Keratinocyte (primary cell): Measurements from ENCODE around the gene PRSS16. TPM values are rescaled to one million over a fixed set of nuclear protein-coding genes. Genes with fewer than 3 reads are reported as not detected.

Experiments used
- DNase-seq: peaks from one replicate; pipeline ENCODE4 v3.0.0-alpha.2; 2011; ENCODE audit warnings: low read depth, missing footprints, low spot score
- FAIRE-seq: peaks from 2 replicates; lab custom pipeline; 2011; peaks lifted over from hg19 to GRCh38; lab: Jason Lieb, UNC
- H2AFZ ChIP-seq: 2 replicates; pipeline ENCODE4 v1.6.0; 2012; ENCODE audit warnings: low read length, control low read depth, inconsistent platforms; ENCODE audit not compliant: control insufficient read depth
- H3K27ac ChIP-seq: 2 replicates; pipeline ENCODE4 v1.5.1; 2011; ENCODE audit warnings: low read length; ENCODE audit not compliant: control insufficient read depth, insufficient read depth
- H3K27me3 ChIP-seq: 3 replicates; pipeline ENCODE4 v1.6.0; 2011; ENCODE audit warnings: low read length; ENCODE audit not compliant: control insufficient read depth, insufficient read depth; ENCODE audit errors: extremely low read depth
- H3K36me3 ChIP-seq, 2 experiments: 2 replicates in 1 of 2; 3 replicates in 1 of 2; pipeline ENCODE4 v1.5.1; 2011; ENCODE audit warnings: low read length in 2 of 2, mild to moderate bottlenecking in 1 of 2; ENCODE audit not compliant: control insufficient read depth in 2 of 2, insufficient read depth in 2 of 2; ENCODE audit errors: extremely low read depth in 1 of 2
- H3K4me1 ChIP-seq: 3 replicates; pipeline ENCODE4 v1.5.1; 2011; ENCODE audit warnings: low read length; ENCODE audit not compliant: control insufficient read depth, insufficient read depth; ENCODE audit errors: extremely low read depth
- H3K4me2 ChIP-seq: 3 replicates; pipeline ENCODE4 v1.6.0; 2011; ENCODE audit warnings: low read depth, low read length; ENCODE audit not compliant: control insufficient read depth, insufficient read depth; ENCODE audit errors: extremely low read depth
- H3K4me3 ChIP-seq, 3 experiments: fragments of 200-600 bp in 1 of 3; sonication (generic) in 1 of 3; 2 replicates in 2 of 3; 3 replicates in 1 of 3; pipeline ENCODE4 v1.5.1; 2011 to 2016; ENCODE audit warnings: low read length in 3 of 3, mild to moderate bottlenecking in 3 of 3, control low read depth in 2 of 3, inconsistent platforms in 1 of 3, low read depth in 1 of 3, mixed read lengths in 1 of 3, mixed run types in 1 of 3, moderate library complexity in 1 of 3; ENCODE audit not compliant: control insufficient read depth in 2 of 3, insufficient read depth in 2 of 3; ENCODE audit errors: extremely low read depth in 1 of 3
- H3K79me2 ChIP-seq: 2 replicates; pipeline ENCODE4 v1.6.0; 2012; ENCODE audit warnings: low read length; ENCODE audit not compliant: control insufficient read depth, insufficient read depth
- H3K9ac ChIP-seq: 3 replicates; pipeline ENCODE4 v1.6.0; 2011; ENCODE audit warnings: low read length; ENCODE audit not compliant: control insufficient read depth, insufficient read depth; ENCODE audit errors: extremely low read depth
- H3K9me1 ChIP-seq: 3 replicates; pipeline ENCODE4 v1.6.0; 2011; ENCODE audit warnings: low read length; ENCODE audit not compliant: control insufficient read depth, insufficient read depth; ENCODE audit errors: extremely low read depth
- H3K9me3 ChIP-seq: 2 replicates; pipeline ENCODE4 v1.5.1; 2012; ENCODE audit warnings: low read depth, low read length; ENCODE audit not compliant: control insufficient read depth
- H4K20me1 ChIP-seq: 3 replicates; pipeline ENCODE4 v1.6.0; 2011; ENCODE audit warnings: low read length; ENCODE audit not compliant: control insufficient read depth, insufficient read depth; ENCODE audit errors: extremely low read depth
- EZH2 ChIP-seq: IDR thresholded peaks from one replicate; pipeline ENCODE4 v1.6.1; 2012; ENCODE audit warnings: inconsistent platforms, mild to moderate bottlenecking, low read length, moderate library complexity
- dilution Hi-C: fragments of 300-500 bp; cut with MboI; formaldehyde crosslinking; loops from one replicate; pipeline ENCODE4 v1.7.0; 2020; ENCODE audit warnings: low sequenced_read_pairs; ENCODE audit not compliant: extremely low pct_ligation_motif_present
- polyA plus RNA-seq, 5 experiments: library from polyadenylated mRNA; depleted of rRNA in 3 of 5; stranded (reverse) in 3 of 5; stranded (forward) in 1 of 5; unstranded in 1 of 5; fragments of >200 nt; gene quantifications; 1 replicate in 1 of 5; 2 replicates in 3 of 5; 3 replicates in 1 of 5; pipeline versions ENCODE4 v1.2.1 to v1.2.3, GENCODE V29; 2011 to 2012; ENCODE audit warnings: missing spikeins in 2 of 5, low read depth in 1 of 5, low replicate concordance in 1 of 5
- TF ChIP-seq, protein P1 (sequence below), 3 experiments: IDR thresholded peaks in 1 of 3; conservative IDR thresholded peaks in 1 of 3; optimal IDR thresholded peaks in 1 of 3; 2 replicates in 2 of 3; 3 replicates in 1 of 3; pipeline versions ENCODE3 to v1.5.1; 2011; ENCODE audit warnings: low read length in 3 of 3, mild to moderate bottlenecking in 3 of 3, moderate library complexity in 2 of 3, control low read depth in 1 of 3, inconsistent platforms in 1 of 3; ENCODE audit not compliant: insufficient read depth in 2 of 3; ENCODE audit errors: extremely low read depth in 1 of 3

The PRSS16 gene
- polyA plus RNA-seq, 1 donor (not counting 4 experiments of a cell fraction or from before 2014, with no cell fraction given) = 8.9 TPM

DNA sequence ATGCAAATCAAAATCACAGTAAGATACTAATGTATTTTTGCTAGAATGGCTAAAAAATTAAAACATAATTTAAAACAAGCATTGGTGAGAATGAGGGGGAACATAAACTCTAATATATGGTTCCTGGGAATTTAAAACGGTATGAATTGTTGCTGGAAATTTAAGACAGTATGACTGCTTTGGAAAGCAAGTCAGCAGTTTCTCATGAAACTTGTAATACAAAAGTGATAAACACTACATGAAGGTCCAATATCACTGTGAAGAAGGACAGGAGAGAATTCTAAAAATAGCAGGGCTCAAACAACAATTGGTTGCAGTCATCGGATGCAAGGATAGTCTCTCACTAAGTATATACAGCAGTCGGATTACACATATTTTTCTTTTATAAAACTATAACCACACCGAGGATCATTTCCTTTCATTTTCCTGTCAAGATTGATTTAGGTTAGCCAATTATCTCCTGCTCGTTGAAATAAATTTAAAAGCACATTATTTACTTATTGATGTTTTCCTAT lies 18.5 kb upstream of the PRSS16 start:
- no peaks in the 10 kb centered on the region for H3K9me3 ChIP-seq
- H3K9me1 ChIP-seq = no peaks in the 10 kb centered on the region
- no peaks in the 10 kb centered on the region for H3K27me3 ChIP-seq
- dilution Hi-C loops = no loop called here
- FAIRE-seq (no peak), DNase-seq (no peak)
- H3K9ac ChIP-seq = no peak overlapping the region
- TF ChIP-seq, protein P1, sequence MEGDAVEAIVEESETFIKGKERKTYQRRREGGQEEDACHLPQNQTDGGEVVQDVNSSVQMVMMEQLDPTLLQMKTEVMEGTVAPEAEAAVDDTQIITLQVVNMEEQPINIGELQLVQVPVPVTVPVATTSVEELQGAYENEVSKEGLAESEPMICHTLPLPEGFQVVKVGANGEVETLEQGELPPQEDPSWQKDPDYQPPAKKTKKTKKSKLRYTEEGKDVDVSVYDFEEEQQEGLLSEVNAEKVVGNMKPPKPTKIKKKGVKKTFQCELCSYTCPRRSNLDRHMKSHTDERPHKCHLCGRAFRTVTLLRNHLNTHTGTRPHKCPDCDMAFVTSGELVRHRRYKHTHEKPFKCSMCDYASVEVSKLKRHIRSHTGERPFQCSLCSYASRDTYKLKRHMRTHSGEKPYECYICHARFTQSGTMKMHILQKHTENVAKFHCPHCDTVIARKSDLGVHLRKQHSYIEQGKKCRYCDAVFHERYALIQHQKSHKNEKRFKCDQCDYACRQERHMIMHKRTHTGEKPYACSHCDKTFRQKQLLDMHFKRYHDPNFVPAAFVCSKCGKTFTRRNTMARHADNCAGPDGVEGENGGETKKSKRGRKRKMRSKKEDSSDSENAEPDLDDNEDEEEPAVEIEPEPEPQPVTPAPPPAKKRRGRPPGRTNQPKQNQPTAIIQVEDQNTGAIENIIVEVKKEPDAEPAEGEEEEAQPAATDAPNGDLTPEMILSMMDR (optimal IDR thresholded peaks at IDR 0.05 in 1 of 3, IDR thresholded peaks at IDR 0.05 in 1 of 3, conservative IDR thresholded peaks at IDR 0.05 in 1 of 3; ENCODE audit: extremely low read depth in 1 of 3, insufficient read depth in 2 of 3, low read length in 3 of 3) = no peak
- TF ChIP-seq EZH2 = no peak
- H2AFZ ChIP-seq = peak overlapping the region; percentile 37
- H3K27ac ChIP-seq = no peak overlapping the region
- H4K20me1 ChIP-seq = no peaks in the 10 kb centered on the region
- H3K79me2 ChIP-seq = no peaks in the 10 kb centered on the region
- H3K4me2 ChIP-seq = peak overlapping the region; percentile 60
- H3K4me3 ChIP-seq = peak overlapping the region in 1 of 3 experiments; percentile 29
- peaks cover 2% of the 10 kb centered on the region for H3K4me1 ChIP-seq
- H3K36me3 ChIP-seq = no peaks in the 10 kb centered on the region

DNA sequence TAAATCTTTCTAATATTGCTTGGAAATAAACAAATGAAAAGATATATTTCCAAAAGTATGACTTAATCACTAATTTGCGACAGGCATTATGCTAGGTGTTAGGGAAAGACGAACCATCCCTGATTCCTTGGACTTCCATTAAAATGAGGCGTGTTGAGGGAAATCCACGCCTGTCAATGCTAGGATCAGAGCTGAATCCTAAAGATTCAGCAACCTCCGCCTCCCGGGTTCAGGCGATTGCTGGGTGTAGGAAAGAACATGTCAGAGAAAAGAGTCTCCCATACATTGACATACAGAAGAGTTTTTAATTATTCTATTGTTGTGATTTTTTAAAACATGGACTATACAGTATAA lies 16.8 kb upstream of the PRSS16 start:
- no peaks in the 10 kb centered on the region for H3K9me1 ChIP-seq
- H3K79me2 ChIP-seq = no peaks in the 10 kb centered on the region
- no peaks in the 10 kb centered on the region for H4K20me1 ChIP-seq
- TF ChIP-seq EZH2 = no peak
- TF ChIP-seq, protein P1 (optimal IDR thresholded peaks at IDR 0.05 in 1 of 3, IDR thresholded peaks at IDR 0.05 in 1 of 3, conservative IDR thresholded peaks at IDR 0.05 in 1 of 3; ENCODE audit: extremely low read depth in 1 of 3, insufficient read depth in 2 of 3, low read length in 3 of 3) = no peak
- dilution Hi-C loops = no loop called here
- H3K9me3 ChIP-seq = no peaks in the 10 kb centered on the region
- H3K4me3 ChIP-seq = peak overlapping the region; percentile 31 to 61 (median 39)
- peak overlapping the region; percentile 76 for H3K4me2 ChIP-seq
- DNase-seq (no peak), FAIRE-seq (no peak)
- peak overlapping the region; percentile 51 for H2AFZ ChIP-seq
- no peaks in the 10 kb centered on the region for H3K36me3 ChIP-seq
- peaks cover 6% of the 10 kb centered on the region for H3K4me1 ChIP-seq
- peak overlapping the region; percentile 22 for H3K9ac ChIP-seq
- no peaks in the 10 kb centered on the region for H3K27me3 ChIP-seq
- no peak overlapping the region for H3K27ac ChIP-seq
